Tibial nerve (tissue), 4 donors: ENCODE measurements around the gene CNST.

ENCODE experiments used
- CTCF ChIP-seq, 5 experiments: fragments of 200-600 bp in 3 of 5; fragments of 450-650 bp in 2 of 5; sonication (generic) in 3 of 5; IDR thresholded peaks; one replicate each; pipeline ENCODE4 v1.5.1; 2016 to 2019; ENCODE audit warnings: antibody characterized with exemption in 5 of 5, mild to moderate bottlenecking in 3 of 5, moderate library complexity in 2 of 5
- EP300 ChIP-seq, 2 donors: sonication (generic); formaldehyde crosslinking; IDR thresholded peaks; one replicate each; pipeline ENCODE4 v1.6.1; 2017; ENCODE audit warnings: antibody characterized with exemption in 2 of 2, mild to moderate bottlenecking in 1 of 2

- TF ChIP-seq CTCF (IDR thresholded peaks at IDR 0.05): no peak
- no peak for TF ChIP-seq EP300 (IDR thresholded peaks at IDR 0.05)
Observed at GRCh38 chr1:246540738-246541491, 25.3 kb upstream of the CNST start.
